Activated CD4-positive, alpha-beta T cell treated with anti-CD3 and anti-CD28 coated beads, Interleukin-2, amount 50 U/mL, for 48 hours (primary cell): Measurements from ENCODE around the gene CBFA2T3.

Source experiments
- DNase-seq, 2 experiments: peaks; one replicate each; pipeline ENCODE4 v3.0.0-alpha.2; 2020

Gene CBFA2T3

DNA sequence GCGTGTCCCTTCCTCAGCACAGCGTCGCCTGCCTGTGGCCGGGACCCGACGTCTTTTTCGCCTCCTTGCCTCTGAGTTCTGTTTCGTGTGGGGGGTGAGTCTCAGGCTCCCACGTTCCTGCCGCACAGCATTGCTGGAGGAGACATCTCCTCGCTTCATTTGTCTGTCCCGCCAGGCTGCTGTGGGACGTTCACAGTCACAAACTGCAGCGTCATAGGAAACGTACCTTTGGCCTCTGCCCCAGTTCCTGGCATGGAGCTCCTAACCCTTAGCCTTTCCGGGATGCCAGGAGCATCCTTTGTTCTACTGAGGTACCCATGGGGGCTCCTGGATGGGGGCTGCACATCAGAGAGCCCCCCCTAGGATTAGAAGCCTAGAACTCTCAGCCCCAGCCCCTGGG is 18.2 kb upstream of the CBFA2T3 start:
- DNase-seq = no peak

DNA sequence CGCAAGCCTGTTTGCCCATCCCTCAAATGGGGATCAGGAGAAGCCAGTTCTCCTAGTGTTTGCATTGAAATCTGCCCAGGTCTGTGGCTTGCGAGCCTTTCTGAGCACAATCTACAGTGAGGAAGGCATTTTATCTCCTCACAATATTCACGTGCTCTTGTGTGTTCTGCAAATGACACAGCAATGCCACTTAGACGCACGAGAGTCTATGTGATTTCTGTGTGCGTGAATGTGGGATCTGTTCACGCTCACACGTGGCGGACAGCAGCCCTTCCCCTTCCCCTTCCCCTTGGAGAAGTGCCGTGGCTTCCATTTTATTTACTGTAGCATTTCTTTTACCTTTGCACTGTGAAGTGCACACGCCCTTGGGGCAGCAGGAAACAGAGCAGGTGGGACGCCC is 17.7 kb upstream of the CBFA2T3 start:
- no peak for DNase-seq

DNA sequence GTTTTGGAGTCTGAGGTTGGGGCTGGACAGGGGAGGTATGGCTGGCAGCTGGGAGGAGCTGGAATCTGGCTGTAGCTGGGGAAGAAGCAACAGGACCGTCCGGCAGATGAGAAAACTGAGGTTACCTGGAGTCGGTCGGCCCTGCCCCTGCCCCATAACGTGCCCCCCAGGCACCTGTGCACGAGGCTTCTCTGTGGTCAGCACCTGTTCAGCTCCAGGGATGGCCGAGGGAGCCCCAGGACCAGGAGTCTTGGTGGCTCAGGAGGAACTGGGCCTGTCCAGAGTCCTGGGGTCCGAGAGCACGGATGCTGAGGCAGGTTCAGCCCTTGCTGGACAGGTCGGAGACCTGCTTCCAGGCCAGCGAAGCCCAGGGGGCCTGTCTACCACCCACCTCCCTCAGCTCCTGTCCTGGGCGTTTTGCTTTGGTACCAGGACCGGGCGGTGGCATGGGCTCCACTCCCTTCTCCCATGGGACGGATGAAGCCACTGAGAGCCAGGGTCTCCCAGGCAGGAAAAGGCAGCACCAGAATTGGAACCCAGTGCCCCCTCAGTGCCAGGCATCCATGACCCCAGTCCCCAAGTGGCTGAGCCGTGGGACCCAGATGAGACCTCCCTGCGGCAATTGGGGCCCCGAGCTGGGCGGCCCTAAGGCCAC is 17.1 kb upstream of the CBFA2T3 start:
- no peak for DNase-seq

DNA sequence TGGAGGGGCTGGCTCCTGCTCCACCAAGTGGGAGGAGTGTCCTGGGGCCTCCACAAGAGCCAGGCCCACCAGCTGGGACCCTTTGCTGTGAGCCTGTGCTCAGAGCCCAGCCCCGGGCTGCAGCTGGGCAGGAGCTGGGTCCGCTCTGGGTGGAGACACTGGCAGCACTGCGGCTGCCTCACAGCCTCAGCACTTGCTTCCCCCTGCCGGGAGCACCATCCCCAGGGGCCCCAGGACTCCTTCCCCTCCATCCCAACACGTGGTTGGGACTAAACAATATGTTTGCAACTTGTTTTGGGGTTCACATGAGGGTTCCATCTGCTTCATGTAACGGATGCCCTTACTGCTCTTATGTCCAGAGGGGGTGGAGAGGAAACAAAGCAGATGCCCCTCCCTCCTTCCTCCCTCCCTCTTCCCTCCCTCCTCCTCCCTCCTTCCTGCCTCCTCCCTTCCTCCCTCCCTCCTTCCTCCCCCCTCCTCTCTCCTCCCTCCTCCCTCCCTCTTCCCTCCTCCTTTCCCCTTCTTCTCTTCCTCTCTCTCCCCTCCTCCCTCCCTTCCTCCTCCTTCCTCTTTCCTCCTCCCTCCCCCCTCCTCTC is 16.3 kb upstream of the CBFA2T3 start:
- no peak for DNase-seq

DNA sequence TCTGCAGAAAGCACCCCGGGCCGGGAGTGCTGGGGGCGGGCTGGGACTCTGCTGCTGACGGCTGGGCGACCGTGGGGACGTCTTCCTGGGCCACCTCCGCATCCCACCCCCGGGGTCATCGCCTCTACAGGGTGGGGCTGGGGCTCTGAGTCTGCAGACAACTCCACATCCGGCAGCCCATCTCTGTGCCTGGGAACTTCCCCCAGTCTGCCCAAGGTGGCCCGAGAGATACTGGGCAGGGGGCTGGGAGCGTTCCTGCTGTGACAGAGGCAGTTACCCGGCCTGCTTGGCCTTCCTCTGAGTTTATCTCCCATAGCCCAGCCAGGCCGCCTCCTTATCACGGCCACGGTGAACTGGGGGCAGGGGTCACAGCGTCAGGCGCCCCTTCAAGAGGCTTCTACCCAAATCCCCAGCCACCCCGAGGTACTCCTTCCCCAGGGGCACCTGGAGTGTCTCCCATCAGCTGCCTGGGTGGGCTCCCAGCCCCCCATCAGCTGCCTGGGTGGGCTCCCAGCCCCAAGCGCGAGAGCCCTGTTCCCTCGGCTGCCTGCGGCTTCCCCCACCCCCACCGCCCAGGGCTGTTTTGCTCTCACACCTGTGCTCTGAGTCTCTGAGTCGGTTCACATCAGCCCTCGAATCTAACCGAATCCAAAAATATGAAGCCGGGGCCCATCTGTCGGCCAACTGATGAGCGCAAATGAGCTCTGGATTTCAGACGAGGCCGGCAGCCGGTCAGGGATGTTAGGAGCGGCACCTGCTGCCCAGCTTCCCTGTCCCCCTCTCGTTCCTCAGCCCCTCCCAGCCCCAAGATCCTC is 15.6 kb upstream of the CBFA2T3 start:
- DNase-seq = no peak

DNA sequence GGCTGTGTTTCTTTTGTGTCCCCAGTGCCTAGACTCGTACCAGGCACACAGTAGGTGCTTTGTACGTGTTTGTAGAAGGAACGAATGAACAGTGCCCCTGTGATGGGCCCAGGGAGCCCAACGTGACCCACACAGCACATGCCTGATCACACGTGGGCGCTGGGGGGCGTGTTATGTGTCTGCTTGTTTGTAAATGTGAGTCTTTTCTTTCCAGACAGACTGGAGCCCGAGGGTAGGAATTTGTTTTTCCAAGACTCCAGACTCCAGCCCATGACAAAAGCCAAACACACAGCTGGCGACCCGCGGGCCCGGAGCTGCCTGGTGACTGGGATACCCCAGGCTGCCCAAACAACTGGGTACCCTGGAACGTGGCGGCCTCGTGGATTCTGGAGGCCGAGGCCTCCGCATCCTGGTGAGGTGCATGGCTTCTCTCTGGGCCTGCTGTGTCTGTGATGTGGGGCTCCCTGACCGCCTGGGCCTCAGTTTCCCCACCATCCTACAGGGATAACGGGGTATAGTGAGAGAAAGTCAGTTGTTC is 14.9 kb upstream of the CBFA2T3 start:
- no peak for DNase-seq

DNA sequence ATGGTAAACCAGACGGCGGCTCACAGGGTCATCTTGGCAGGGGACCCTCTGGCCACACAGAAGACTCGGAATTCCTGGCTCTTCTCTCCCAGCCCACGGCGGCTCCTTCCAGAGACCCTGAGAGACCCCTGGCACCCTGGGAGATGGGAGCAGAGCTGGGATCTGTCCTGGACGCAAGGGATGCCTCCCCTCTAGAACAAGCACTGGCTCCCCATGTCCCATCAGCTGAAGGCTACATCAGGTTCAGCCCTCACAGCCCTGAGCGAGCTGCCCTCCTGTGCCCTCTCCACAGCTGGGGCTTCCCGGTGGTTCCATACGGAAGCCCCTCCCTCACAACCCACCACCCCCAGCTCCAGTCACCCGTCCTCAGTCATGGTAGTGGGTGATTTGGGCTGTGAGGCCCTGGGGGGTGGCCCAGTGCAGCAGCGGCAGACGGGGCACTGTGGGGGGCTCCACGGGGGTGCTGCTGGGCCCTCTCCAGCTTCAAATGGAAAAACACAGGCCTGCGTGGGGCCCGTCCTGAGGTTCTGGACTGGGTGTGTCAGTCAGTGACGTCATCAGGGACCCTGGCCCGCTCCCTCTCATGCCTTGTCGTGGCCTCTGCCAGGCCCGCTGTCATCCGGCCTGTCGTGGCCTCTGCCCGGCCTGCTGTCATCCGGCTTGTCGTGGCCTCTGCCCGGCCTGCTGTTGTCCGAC is 13.0 kb upstream of the CBFA2T3 start:
- DNase-seq = no peak

GRCh38 chr16:88988980-88989811 is 12.2 kb upstream of the CBFA2T3 start:
- no peak for DNase-seq

DNA sequence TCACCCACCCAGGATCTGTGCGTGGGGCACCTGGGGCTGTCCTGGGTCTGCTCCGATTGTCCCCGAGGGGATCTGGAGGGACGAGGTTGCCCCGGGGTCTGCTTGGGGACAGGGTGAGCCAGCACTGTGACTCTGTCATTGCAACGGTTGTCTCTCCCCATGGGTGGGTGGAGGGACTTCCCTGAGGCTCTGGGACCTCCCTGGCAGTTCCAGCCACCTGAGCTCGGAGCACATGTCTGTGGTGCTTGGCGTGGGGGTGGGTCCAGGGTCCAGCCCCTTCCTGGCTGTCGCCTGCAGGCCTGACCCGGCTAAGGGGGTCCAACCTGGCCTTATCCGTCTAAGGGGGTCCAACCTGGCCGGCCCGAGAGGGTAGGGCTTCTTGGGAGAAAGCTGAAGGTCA is 8.5 kb upstream of the CBFA2T3 start:
- no peak for DNase-seq

- no peak for DNase-seq
Observed at GRCh38 chr16:88983771-88984687, 7.0 kb upstream of the CBFA2T3 start.

DNA sequence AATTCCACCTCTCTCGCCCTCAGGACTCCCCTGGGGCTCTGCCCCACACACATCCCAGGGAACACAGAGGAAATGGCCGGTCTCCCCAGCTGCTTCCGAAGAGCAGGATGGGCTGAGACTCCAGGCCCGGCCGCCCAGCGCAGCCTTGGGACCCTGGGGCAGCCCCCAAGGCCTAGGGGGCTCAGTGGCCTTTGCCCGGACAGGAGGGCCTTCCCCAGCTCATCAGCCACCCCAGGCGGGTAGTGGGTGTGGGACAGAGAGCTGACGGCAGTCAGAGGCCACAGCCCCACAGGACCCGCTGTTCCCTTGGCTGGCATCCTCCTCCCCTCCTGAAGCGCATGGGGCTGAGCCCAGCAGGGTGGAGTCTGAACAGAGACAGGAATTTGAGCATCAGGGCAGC is 6.2 kb upstream of the CBFA2T3 start:
- DNase-seq = no peak

DNA sequence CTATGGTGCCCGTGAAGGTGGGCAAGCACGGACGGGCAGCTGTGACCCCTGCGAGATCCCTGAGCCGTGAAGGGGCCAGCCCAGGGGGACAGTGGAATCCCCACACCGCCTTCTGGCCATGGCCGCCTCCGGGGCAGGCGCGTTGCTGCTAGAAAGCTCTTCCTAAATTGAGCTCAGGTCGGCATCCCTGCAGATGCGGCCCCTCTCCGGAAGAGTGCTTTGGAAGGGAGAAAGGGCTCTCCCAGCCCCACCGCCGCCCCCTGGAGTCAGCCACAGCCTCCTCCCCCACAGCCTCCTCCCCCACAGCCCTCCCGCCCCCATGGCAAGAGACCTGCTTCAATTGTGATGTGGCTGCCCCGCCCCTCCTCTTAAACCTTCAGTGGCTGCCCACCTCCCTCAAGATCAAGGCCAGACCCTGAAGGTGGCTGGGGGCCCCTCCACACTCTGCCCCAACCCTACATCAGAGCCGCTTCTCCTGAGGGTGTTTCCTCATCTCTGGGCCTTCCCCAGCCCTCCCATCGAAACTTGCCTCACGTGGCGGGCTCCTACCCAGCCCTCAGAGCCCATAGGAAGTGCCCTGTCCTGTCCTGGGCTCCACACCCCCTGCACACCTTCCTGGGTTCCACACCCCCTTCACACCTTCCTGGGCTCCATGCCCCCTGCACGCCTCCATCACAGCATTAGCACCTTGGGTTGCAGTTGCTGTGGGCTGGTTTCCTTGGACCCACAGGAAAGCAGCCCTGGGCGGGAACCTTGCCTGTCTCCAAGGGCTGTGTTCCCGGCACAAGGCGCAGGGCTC is 5.5 kb upstream of the CBFA2T3 start:
- no peak for DNase-seq

DNA sequence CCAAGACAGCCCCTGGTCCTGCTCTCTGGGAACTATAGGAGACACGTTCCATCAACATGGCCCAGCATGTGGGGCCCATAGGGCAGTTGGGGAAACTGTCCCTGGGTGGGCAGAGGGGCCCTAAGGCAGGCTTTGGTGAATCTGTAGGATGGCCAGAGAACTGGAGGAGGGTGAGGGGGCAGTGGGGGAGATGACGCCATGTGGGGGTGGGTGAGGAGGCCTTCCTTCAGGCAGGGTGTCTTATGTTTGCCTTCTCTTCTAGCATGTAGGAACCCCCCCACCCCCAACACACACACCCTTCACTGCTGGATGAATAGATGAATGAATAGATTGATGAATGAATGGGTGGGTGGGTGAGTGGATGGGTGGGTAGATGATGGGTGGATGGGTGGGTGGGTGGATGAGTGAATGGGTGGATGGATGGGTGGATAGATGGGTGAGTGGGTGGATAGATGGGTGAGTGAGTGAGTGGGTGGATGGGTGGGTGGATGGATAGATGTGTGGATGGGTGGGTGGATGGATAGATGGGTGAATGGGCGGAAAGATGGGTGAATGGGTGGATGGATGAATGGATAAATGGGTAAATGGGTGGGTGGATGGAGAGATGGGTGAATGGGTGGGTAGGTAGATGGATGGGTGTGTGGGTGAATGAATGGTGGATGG is 2.5 kb upstream of the CBFA2T3 start:
- no peak for DNase-seq

DNA sequence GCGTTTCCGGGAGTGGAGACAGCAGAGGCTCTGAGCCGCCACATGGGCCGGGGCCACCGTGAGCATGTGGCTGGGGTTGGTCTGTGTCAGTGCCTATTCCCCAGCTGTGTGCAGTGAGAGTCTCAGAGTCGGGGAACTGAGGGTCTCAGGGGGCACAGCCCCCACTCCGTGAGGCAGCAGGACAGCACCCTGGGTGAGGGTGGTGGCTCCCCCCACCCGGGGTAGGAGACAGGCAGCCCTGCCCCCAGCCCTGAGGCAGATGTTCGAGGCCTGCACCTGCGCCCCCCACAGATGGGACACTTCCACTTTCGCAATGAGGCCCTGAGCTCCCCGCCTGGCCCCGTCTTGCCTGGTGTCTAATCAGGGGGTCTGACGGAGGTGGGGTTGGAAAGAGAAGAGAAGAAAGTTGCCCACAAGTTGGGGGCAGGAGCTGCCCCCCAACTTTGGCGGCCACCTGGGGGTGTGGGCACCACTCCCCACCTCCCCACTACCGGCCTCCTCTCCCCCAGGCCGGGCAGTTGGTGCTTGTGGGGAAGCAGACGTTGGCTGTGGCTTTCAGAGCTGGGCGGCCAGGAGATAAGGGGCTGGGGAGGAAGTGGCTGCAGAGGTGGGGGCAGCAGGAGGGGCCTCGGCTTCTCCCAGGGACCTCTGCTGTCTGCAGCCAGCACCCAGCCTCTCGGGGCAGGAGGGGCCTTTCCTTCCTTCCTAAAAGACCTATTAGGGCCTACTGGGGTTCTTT is 1.8 kb upstream of the CBFA2T3 start:
- DNase-seq = no peak

GRCh38 chr16:88977812-88978607 is 1.0 kb upstream of the CBFA2T3 start:
- DNase-seq = no peak

- no peak for DNase-seq
Observed at GRCh38 chr16:88976366-88977017, 515 bp downstream of the CBFA2T3 start.

- DNase-seq = no peak
Observed at GRCh38 chr16:88975511-88976061, 1.4 kb downstream of the CBFA2T3 start.

DNA sequence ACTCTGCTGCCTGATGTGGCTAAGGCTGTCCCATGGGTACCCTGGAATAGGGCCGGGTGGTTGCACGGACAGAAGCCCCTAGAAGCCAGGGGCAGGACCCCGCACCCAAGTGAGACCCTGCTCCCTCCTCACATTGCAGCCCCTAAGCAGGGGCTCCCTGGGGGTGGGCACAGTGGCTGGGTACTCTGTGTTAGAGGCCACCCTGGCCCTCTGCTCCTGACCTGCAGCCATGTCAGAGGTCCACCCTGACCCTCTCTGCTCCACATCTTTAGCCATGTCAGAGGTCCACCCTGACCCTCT is 2.1 kb downstream of the CBFA2T3 start:
- no peak for DNase-seq
